G401.6 (cell line): ENCODE data around the gene SLC11A1.

Experiments
- FAIRE-seq: peaks from 2 replicates; lab custom pipeline; 2012; peaks lifted over from hg19 to GRCh38; lab: Jason Lieb, UNC

Gene SLC11A1

DNA sequence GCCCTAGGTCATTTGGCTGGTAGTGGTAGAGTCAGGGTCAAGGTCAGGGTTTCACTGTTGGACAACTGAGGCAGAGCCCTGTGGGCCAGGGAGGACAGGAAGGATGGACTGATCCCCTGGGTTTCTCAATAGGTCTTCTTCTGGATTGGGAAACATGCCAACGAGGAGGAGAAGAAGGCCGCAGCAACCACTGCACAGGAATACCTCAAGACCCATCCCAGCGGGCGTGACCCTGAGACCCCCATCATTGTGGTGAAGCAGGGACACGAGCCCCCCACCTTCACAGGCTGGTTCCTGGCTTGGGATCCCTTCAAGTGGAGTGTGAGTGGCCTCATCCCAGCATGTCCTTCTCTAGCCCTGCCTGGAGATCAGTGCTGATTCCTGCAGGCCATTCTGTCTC, 54.9 kb downstream of the SLC11A1 start:
- no peak for FAIRE-seq

DNA sequence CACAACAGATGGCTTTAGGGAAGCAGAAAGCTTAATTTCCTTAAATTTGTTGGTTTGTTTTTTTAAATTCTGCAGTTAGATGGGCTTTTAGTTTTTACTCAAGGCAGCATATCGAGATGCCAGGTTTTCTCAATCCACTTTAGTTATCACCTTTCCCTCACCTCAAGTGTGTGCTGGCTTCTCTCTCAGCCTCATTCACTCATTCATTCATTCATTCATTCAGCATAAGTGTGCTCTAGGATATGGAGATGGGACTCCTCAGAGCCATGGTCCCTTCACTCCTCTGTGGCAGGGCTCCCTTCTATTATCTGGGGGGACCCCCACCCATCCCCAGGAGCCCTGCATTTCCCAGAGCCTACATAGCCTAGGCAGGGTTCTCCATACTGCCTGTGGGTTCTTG, 55.9 kb downstream of the SLC11A1 start:
- no peak for FAIRE-seq

DNA sequence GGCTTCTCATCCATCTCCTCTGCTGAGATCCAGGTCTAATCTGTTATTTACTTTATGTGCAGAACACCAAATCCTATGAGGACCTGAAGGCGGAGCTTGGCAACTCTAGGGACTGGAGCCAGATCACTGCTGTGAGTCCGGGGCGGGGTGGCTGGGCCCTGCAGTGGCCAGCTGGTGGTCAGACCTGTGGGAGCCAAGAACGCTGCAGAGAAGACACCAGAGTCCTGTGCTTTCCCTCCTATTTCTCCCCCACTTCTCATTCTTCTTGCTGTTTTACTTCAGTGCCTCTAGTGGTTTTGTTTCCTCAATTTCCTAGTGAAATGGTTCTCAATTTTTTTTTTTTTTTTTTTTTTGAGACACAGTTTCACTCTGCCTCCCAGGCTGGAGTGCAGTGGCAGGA, 56.5 kb downstream of the SLC11A1 start:
- no peak for FAIRE-seq

DNA sequence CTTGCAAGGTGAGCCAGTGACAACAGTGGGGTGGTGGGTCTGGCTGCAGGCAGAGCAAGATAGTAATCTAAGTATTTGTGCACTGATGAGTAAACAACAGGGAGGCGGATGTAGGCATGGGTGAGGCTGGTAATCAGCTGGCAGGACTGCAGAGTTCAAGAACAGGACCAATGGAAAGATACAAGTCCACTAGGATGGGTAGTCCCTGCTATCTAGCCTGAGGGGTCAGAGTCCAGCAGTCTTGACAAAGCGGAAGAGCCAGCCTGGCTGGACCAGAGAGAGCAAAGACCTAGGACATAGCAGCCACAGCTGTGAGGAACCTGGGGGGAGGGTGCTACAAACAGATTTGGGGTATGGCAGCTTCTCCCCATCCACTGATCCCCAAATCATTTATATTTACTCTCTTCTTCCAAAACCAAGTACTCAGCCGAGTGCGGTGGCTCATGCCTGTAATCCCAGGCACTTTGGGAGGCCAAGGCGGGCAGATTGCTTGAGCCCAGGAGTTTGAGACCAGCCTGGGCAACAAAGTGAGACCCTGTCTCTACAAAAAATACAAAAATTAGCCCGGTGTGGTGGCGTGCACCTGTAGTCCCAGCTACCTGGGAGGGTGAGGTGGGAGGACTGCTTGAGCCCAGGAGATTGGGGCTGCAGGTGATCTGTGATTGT, 62.8 kb downstream of the SLC11A1 start:
- FAIRE-seq, result no peak

DNA sequence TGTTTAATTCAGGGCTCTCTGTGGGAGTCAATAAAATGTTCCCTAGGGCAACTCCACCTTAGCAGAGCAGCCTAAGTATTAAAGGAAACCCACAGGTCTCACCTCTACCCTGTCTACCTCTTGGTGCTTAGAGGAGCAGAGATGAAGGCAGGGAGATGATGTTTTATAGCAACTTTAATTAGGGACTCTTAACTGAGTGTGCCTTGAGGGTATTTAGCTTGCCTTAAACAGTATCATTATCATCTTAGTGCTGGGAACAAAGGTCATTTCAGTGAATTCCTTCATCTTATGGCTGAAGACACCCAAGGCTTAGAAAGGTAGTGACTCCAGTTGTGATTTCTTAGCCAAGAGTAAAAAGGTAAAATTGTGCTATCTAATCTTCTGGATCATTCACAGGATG, 63.5 kb downstream of the SLC11A1 start:
- FAIRE-seq, result no peak
